NCI-H2171 treated with DMSO at 0.1 percent for 48 hours (cell line): ENCODE results near the gene ZNF497.
"Not testable (repeated sequence)": the region's sequence is repeated elsewhere in the genome, so short reads cannot be mapped to it uniquely, and the experiment has no call there.

ENCODE experiments used
- DNase-seq: peaks from one replicate; lab custom pipeline; 2025; lab: John Stamatoyannopoulos, UW

The ZNF497 gene

DNA sequence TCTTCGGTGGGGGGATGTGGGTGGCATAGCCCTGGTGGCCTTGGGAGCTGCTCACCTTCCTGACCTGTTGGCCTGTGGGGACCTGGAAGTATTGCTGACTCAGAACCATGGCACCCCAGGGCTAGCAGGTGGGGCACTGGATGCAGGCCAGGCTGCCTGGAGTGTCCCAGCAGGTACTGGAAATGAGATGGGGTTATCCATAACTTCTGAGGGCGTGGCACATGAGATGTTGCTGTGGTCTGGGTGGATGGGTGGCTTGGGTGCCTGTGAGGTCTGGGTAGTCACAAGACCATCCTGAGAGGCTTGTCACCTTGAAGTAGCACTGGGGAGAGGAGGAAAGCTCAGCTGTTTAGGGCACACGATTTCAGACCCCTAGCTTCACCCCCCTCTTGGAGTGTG lies 32.3 kb upstream of the ZNF497 start:
- DNase-seq = no peak

GRCh38 chr19:58393725-58394033 lies 31.1 kb upstream of the ZNF497 start:
- no peak for DNase-seq

GRCh38 chr19:58392945-58393724 lies 30.6 kb upstream of the ZNF497 start:
- no peak for DNase-seq

- DNase-seq = no peak
Observed at GRCh38 chr19:58388175-58388526, 25.6 kb upstream of the ZNF497 start.

- peak; percentile 49 for DNase-seq
Observed at GRCh38 chr19:58387338-58388174, 25.0 kb upstream of the ZNF497 start.

- peak; percentile 99 for DNase-seq
Observed at GRCh38 chr19:58386576-58387337, 24.2 kb upstream of the ZNF497 start, which contains the start of gene RPS5. TSS of gene RPS5 (plus strand) at chr19:58387269. CDS start at chr19:58388138, 869 bp downstream.

- DNase-seq = peak; percentile 31
Observed at GRCh38 chr19:58385891-58386575, 23.5 kb upstream of the ZNF497 start.

- no peak for DNase-seq
Observed at GRCh38 chr19:58385313-58385890, 22.9 kb upstream of the ZNF497 start.

DNA sequence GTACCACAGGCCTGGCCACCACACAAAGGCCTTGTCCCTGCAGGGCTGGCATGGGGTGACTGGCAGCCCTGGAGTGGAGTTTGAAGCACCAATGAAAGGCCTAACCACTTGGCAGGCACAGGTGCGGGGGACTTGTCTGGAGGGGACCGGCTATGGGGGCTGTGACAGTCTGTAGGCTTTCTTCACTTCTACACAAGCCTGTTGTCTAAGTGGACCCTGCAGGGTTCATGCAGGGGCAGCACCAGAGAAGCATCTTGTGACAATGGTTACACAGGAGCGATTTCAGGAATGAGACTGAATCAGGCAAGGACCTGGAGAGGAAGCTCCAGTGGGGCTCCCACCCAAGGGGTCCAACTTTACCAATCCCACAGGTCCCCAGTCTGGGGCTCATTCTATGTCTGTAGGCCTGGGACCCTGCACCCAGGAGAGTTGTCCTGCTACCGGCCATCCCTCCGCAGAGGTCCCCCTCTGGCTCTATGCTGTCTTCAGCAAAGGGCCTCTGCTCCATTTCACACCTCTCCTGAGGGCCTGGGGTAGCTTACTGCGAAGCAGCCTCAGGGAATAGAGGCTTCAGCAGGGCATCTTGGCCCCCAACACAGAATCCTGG lies 20.5 kb upstream of the ZNF497 start:
- DNase-seq = no peak

DNA sequence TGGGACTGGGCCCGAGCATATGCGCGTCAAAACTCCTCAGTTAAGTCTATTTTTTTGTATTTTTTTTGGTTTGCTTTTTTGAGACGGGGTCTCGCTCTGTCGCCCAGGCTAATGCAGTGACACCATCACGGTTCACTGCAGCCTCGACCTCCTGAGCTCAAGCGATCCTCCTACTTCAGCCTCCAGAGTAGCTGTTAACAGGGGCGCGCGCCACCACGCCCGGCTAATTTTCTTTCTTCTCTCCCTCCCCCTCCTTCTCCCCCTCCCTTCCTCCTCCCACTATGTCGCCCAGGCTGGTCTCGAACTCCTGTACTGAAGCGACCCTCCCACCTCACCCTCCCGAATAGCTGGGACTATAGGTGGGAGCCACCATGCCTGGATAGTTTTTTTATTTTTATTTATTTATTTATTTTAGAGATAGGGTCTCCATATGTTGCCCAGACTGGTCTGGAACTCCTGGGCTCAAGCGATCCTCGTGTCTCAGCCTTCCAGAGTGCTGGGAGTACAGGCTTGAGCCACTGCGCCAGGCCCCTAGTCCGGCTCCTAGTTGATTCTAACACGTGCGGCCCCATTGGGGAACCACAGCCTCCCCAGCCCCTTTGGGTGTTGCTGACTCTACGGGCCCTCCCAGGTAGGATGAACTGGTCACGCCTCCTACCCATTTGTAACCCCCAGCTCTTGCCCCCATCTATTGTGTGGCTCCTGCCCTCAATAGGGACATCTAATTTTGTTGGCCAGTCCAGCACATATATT lies 19.1 kb upstream of the ZNF497 start:
- DNase-seq = no peak

DNA sequence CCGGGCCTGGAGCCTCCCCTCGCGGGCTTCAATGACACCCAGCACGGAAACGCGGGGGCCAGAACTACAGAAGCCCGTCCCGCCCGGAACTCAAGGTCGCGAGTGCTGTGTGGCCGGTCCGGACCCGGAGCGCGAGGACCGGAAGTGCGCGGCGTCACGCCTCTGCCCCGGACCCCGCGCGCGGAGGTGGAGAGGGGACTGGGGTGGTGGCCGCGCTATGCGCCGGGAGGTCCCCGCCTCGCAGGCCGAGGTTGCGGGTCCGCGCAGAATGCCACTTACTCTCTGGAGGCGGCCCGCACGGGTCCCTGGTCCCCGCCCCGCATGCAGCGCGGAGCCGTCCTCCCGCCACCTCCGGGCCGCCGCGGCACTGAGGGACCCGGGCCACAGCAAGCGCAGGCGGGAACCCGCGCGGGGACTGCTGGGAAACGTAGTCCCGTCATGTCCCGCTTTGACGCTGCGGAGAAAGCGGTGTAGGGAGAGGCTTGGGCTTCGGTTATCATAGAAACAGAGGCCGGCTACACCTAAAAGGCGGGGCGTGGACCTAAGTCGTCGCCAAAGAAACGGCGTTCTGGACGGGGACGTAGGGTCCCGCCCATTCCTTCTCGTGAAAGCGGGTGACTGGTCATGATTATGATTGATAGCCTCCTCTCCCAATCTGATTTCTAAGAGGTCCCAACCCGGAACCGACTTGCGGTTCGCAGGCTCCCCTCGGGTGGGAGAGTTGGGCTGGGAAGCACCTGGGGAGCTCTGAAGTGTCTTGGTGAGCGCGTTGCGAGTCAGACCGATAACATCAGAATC lies 18.3 kb upstream of the ZNF497 start, which contains the start of gene ZNF837:
ZNF837 (minus strand) TSS at position 369 of the 798 bp plus-strand sequence. CDS start 11,698 bp downstream, outside the sequence.
- DNase-seq = peak; percentile 99

- DNase-seq = peak; percentile 64
Observed at GRCh38 chr19:58380037-58380661, 17.6 kb upstream of the ZNF497 start.

DNA sequence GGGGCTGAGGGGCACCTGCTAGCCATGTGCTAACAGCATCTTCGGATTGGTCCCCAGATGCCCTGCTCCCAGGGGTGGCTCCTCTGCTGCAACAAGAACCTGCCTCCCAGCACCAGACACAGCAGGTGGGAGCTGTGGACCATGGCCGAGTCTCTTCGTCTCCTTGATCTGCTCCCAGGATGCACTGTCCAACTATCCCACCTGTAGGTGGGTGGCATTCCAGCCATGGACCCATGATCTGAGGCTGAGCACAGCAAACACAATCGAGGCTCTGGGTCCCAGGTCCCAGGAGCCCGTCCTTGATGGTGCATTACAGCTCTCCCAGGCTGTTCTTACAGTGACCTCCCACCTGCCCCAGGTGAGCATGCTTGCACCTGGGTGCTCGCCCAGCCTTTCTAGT lies 16.7 kb upstream of the ZNF497 start:
- no peak for DNase-seq

DNA sequence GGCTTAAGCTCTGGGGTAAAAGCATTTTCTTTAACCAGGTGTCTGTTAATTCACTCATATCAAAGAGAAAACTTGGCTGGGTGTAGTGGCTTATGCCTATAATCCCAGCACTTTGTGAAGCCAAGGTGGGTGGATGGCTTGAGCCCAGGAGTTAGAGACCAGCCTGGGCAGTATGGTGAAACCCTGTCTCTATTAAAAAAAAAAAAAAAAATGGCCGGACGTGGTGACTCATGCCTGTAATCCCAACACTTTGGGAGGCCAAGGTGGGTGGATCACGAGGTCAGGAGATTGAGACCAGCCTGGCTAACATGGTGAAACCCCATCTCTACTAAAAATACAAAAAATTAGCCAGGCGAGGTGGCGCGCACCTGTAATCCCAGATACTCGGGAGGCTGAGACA lies 14.2 kb upstream of the ZNF497 start:
- not testable (repeated sequence) for DNase-seq

GRCh38 chr19:58374200-58374599 lies 11.6 kb upstream of the ZNF497 start:
- DNase-seq = no peak

GRCh38 chr19:58372311-58373133 lies 10.0 kb upstream of the ZNF497 start:
- no peak for DNase-seq

DNA sequence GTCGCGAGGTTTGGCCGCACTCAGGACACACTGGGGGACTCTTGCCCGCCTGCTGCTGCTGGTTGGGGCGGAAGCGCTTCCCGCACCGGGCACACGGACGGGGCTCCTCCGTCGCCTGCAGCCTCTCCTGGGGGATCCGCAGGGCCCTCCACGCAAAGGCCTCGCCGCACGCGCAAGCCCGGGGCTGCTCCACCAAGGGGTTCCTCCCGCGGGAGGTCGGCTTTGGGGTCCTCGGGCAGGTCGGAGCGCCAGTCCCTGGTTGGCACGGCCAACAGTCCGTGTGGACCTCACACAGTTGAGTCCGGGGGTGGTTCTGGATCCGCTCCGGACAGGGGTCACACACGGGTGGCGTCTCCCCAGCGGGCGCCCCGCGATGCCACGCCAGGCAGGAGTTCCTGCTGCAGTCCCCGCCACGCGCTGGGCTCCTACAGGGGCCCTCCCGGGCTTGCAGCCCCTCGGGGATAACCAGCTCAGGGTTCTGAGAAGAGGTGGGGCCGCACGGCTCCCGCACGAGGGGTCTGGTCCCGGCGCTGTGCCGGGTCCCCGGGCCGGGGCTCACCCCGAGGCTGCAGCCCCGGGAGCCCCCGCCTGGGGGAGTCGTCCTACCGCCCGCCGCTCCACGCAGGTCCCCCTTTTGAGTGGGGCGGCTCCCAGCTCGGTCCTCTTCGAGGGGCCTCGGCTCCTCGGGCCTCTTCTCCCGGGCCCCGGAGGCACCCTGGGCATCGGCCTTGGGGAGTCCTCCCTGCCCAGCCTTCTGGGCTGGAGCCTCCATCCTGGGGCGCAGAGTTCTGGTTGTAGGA lies 6.2 kb upstream of the ZNF497 start:
- no peak for DNase-seq
